K562 treated with DMSO at 1 percent for 4 hours (cell line): ENCODE data around the gene GLIPR2. TPM values are rescaled to one million over a fixed set of nuclear protein-coding genes. Genes with fewer than 3 reads are reported as not detected.

Experiments
- total RNA-seq: library from RNA; unstranded; fragments of 300-600 nt; gene quantifications from 2 replicates; pipeline ENCODE4 v1.2.3, GENCODE V29; 2022; ENCODE audit not compliant: insufficient read depth

Gene GLIPR2
- total RNA-seq = 2.3 and 3.8 TPM in 2 replicates

GRCh38 chr9:36136272-36136893 lies at the start of gene GLIPR2:
TSS of gene GLIPR2 (plus strand) at chr9:36136733. CDS start at chr9:36136779, 46 bp downstream.

GRCh38 chr9:36169166-36169565 lies 32.6 kb downstream of the GLIPR2 start, which contains the start of gene CCIN:
TSS of gene CCIN (plus strand) at chr9:36169388. CDS start at chr9:36169503, 115 bp downstream.

GRCh38 chr9:36190388-36191289 lies 54.1 kb downstream of the GLIPR2 start, which contains the start of gene CLTA:
TSS of gene CLTA (plus strand) at chr9:36190921. CDS start at chr9:36191057, 136 bp downstream.

Other genes starting within 250 kb of the GLIPR2 start
- gene HRCT1, start 230.5 kb upstream of the GLIPR2 start, total RNA-seq = not detected in 2 replicates
- gene SPAAR, start 227.2 kb upstream of the GLIPR2 start, total RNA-seq = not detected in 2 replicates
- not detected in 2 replicates for gene OR2S2, start 178.6 kb upstream of the GLIPR2 start, total RNA-seq
- not detected in 2 replicates for gene RECK, start 99.8 kb upstream of the GLIPR2 start, total RNA-seq
- not detected in 2 replicates for gene CCIN, start 32.7 kb downstream of the GLIPR2 start, total RNA-seq
- 309 and 316 TPM in 2 replicates for gene CLTA, start 54.2 kb downstream of the GLIPR2 start, total RNA-seq
- gene GNE, start 121.7 kb downstream of the GLIPR2 start, total RNA-seq = 8.0 and 8.6 TPM in 2 replicates